GM12864 (cell line): ENCODE data around the gene ZFPL1.

Source experiments
- DNase-seq: peaks from one replicate; pipeline ENCODE4 v3.0.0-alpha.2; 2011; ENCODE audit warnings: low read depth
- H3K4me3 ChIP-seq: 2 replicates; pipeline ENCODE4 v1.5.1; 2011; ENCODE audit warnings: mild to moderate bottlenecking, low read depth, low read length, control low read depth
- CTCF ChIP-seq: IDR thresholded peaks from 2 replicates; pipeline ENCODE4 v1.5.1; 2011; ENCODE audit warnings: low read depth, mild to moderate bottlenecking, moderate library complexity, low read length, control low read depth, inconsistent platforms; ENCODE audit errors: missing control alignments

ZFPL1 gene

DNA sequence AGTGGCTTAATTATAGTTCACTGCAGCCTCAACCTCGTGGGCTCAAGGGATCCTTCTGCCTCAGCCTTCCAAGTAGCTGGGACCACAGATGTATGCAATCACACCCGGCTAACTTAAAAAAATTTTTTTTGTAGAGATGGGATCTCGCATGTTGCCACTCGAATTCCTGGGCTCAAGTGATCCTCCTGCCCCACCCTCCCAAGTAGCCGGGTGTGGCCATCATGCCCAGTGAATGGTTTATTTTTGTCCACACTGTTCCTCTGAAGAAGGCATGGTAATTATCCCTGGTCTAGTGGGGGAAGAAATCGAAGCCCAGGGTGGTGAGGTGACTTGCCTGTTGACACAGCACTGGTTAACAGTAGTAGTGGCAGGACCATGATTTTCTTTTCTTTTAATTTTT is 41.1 kb upstream of the ZFPL1 start:
- H3K4me3 ChIP-seq = no peak overlapping the region
- no peak for DNase-seq
- TF ChIP-seq CTCF = no peak

GRCh38 chr11:65043881-65044501 is 40.0 kb upstream of the ZFPL1 start:
- DNase-seq = no peak
- TF ChIP-seq CTCF = no peak

GRCh38 chr11:65045061-65045460 is 39.0 kb upstream of the ZFPL1 start:
- no peak for TF ChIP-seq CTCF
- no peak for DNase-seq
- no peak overlapping the region for H3K4me3 ChIP-seq

More at GRCh38 chr11:65043881-65044501, 40.0 kb upstream of the ZFPL1 start:
- no peak overlapping the region for H3K4me3 ChIP-seq

DNA sequence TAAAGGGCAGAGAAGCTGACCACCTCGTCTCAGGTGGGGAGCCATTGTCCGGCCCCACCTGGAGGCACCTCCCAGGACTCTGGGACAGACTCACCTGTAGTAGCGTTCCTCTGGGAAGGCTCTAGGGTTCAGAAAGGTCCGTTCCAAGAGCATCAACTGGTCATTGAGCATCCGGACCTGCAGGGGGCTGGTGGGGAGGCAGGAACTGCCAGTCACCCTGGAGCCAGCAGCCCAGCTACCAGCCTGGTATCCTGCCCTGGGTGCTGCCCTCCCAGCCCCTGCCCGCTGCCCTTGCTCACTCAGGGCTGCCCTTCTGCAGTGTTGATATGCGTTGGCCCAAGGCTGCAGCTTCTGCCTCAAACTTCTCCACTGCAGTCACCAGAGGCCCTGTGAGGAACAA is 38.3 kb upstream of the ZFPL1 start:
- no peak for DNase-seq
- no peak overlapping the region for H3K4me3 ChIP-seq
- no peak for TF ChIP-seq CTCF

DNA sequence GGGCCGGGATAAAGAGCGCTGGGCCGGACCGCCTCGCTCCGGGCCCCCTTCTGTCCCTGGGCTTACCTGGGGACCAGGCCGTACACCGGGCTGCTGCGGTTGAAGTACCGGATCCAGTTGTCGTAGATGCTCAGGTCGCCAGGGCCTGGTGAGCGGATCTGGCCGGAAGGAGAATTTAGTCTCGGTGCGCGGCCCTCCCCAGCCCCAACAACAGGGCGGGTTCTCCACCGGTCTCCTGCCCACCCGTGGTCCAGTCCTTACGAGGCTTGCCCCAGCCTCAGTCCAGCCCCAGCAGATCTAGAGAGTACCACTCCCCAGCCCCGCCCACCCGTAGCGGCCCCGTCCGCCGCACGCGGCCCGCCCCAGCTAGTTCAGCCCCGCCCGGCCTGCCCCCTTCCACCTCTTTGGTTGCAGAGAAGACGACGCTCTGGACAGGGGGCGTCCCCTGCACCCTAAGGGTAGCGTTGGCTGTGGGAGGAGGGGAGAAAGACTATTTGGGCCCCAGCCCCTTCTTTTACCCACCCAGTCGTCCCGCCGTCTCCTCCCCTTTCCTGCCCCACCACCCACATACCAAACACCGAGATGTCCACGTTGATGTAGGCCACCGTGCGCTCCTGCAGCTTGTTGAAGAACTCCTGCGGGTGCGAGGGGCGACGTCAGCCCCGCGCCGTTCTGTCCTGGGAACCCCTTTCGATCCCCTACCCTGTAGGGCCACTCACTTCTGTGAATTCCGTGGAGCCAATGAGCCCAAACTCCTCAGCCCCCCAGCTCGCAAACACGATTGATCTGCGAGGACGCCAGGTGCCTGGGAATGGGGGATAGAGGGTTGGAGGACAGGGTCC is 36.2 kb upstream of the ZFPL1 start:
- no peak for DNase-seq
- no peak for TF ChIP-seq CTCF
- peak overlapping the region; percentile 42 for H3K4me3 ChIP-seq

GRCh38 chr11:65051398-65051858 is 32.6 kb upstream of the ZFPL1 start:
- no peak for TF ChIP-seq CTCF
- no peak for DNase-seq

More at GRCh38 chr11:65051398-65051858, 32.6 kb upstream of the ZFPL1 start:
- H3K4me3 ChIP-seq = no peak overlapping the region
